Subcutaneous abdominal adipose tissue (tissue), 5 donors: ENCODE measurements around the gene PTPN3.

Source experiments
- H3K27ac ChIP-seq: one replicate; pipeline ENCODE4 v1.7.0; 2013; ENCODE audit warnings: low read depth, mild to moderate bottlenecking, inconsistent platforms, low read length, moderate library complexity
- H3K27me3 ChIP-seq, 5 donors: one replicate each; pipeline ENCODE4 v1.7.0; 2013; ENCODE audit warnings: low read length in 5 of 5, inconsistent platforms in 1 of 5; ENCODE audit not compliant: control insufficient read depth in 5 of 5, insufficient read depth in 4 of 5
- H3K36me3 ChIP-seq, 5 donors: one replicate each; pipeline ENCODE4 v1.7.0; 2013; ENCODE audit warnings: low read length in 5 of 5; ENCODE audit not compliant: control insufficient read depth in 5 of 5, insufficient read depth in 5 of 5
- H3K4me1 ChIP-seq, 5 donors: one replicate each; pipeline ENCODE4 v1.7.0; 2013; ENCODE audit warnings: low read length in 5 of 5, mild to moderate bottlenecking in 3 of 5, moderate library complexity in 1 of 5; ENCODE audit not compliant: control insufficient read depth in 5 of 5, insufficient read depth in 5 of 5
- H3K4me3 ChIP-seq, 5 donors: one replicate each; pipeline ENCODE4 v1.7.0; 2013; ENCODE audit warnings: low read length in 5 of 5, low read depth in 1 of 5
- H3K9ac ChIP-seq, 5 donors: one replicate each; pipeline ENCODE4 v1.7.0; 2013; ENCODE audit warnings: low read length in 5 of 5, mild to moderate bottlenecking in 4 of 5, moderate library complexity in 3 of 5
- H3K9me3 ChIP-seq, 5 donors: one replicate each; pipeline ENCODE4 v1.7.0; 2013; ENCODE audit warnings: low read length in 5 of 5; ENCODE audit not compliant: control insufficient read depth in 5 of 5
- donor health status: healthy.
- donor health status: healthy.
- donor health status: healthy.
- donor health status: healthy.
- donor health status: healthy.

The PTPN3 gene

GRCh38 chr9:109447329-109448076 lies 50.6 kb downstream of the PTPN3 start:
- H3K9me3 ChIP-seq = no peaks in the 10 kb centered on the region
- H3K27ac ChIP-seq = no peak overlapping the region
- H3K36me3 ChIP-seq = peaks cover 0 to 14% (median 0%) of the 10 kb centered on the region in 5 donors
- H3K4me1 ChIP-seq = peaks cover 0 to 2% (median 0%) of the 10 kb centered on the region in 5 donors
- no peaks in the 10 kb centered on the region for H3K27me3 ChIP-seq
- no peak overlapping the region for H3K4me3 ChIP-seq
- no peak overlapping the region for H3K9ac ChIP-seq

DNA sequence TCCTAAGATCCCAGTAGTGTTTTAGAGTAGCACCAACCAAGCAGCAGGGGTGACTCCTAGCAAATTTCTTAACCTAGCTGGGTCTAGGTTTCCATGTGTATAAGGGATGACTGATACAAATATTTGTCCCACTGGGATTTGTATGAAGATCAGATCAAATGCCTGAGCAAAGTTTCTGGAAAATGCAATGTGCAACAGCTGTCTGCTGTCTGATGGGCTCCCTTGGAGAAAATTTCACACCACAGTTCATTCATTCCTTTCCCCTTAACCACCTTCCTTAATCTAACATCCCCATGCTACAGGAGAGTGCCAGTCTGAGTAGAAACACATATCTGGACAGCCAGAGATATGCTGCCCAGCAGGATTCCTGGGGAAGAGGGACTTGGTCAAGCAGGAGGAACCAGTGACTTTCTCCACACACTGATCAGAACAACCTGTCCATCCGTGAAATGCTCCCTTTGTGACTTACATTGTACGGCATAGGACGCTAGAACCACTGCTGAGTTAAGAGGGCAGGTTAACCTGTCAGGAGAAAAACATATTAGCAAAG lies 53.3 kb downstream of the PTPN3 start:
- peaks cover 4 to 16% (median 13%) of the 10 kb centered on the region in 5 donors for H3K4me1 ChIP-seq
- H3K9me3 ChIP-seq = no peaks in the 10 kb centered on the region
- H3K4me3 ChIP-seq = no peak overlapping the region
- no peak overlapping the region for H3K27ac ChIP-seq
- peaks cover 0 to 14% (median 0%) of the 10 kb centered on the region in 5 donors for H3K36me3 ChIP-seq
- H3K9ac ChIP-seq = no peak overlapping the region
- no peaks in the 10 kb centered on the region for H3K27me3 ChIP-seq

DNA sequence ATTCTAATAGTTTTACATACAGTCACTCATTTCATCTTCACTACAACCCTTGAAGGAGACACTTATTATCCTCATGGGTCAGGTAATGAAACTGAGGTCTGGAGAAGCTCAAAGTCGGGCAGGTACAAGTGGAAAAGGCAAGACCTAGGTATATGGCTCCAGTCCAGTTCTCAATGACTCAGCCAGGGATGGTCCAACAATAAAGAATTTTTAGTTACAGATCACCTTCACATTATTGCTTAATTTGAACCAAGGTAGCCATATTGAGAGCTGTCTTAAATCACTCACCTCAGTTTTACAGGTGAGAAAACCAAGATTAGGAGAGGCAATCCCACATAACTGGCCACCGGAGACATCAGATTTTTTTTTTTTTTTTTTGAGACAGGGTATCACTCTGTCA lies 55.4 kb downstream of the PTPN3 start:
- no peak overlapping the region for H3K27ac ChIP-seq
- no peaks in the 10 kb centered on the region for H3K9me3 ChIP-seq
- H3K9ac ChIP-seq = no peak overlapping the region
- H3K4me3 ChIP-seq = no peak overlapping the region
- H3K4me1 ChIP-seq = peaks cover 4 to 35% (median 31%) of the 10 kb centered on the region in 5 donors
- H3K27me3 ChIP-seq = no peaks in the 10 kb centered on the region
- peaks cover 0 to 11% (median 0%) of the 10 kb centered on the region in 5 donors for H3K36me3 ChIP-seq

GRCh38 chr9:109441296-109441695 lies 56.8 kb downstream of the PTPN3 start:
- H3K36me3 ChIP-seq = peaks cover 0 to 11% (median 0%) of the 10 kb centered on the region in 5 donors
- no peaks in the 10 kb centered on the region for H3K9me3 ChIP-seq
- peak overlapping the region; percentile 31 for H3K27ac ChIP-seq
- H3K9ac ChIP-seq = peak overlapping the region in 1 of 5 donors; percentile 25
- peaks cover 7 to 47% (median 45%) of the 10 kb centered on the region in 5 donors for H3K4me1 ChIP-seq
- no peaks in the 10 kb centered on the region for H3K27me3 ChIP-seq
- no peak overlapping the region for H3K4me3 ChIP-seq

GRCh38 chr9:109440797-109441287 lies 57.3 kb downstream of the PTPN3 start:
- H3K9ac ChIP-seq = peak overlapping the region in 2 of 5 donors; percentile 25 to 54
- H3K9me3 ChIP-seq = no peaks in the 10 kb centered on the region
- peaks cover 7 to 48% (median 45%) of the 10 kb centered on the region in 5 donors for H3K4me1 ChIP-seq
- H3K27me3 ChIP-seq = no peaks in the 10 kb centered on the region
- no peak overlapping the region for H3K4me3 ChIP-seq
- peaks cover 0 to 9% (median 0%) of the 10 kb centered on the region in 5 donors for H3K36me3 ChIP-seq
- H3K27ac ChIP-seq = peak overlapping the region; percentile 31

DNA sequence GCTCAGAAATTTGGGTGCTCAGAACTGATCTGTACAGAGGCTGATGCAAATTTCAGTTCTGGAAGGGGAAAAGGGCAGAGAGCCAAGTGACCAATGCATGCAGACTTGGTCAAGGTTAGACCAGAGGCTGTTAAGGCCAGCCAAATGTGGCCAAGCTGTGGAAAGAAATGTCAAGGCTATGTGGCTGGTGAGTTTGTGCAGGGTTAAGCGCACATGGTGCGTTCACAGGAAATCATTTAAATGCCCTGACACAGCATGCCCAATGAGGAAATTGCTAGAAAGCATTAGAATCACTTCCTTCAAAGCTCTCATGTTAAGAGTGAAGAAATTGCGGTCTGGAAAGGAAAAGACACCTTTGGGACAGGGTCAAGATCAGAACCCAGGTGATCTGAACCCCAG lies 58.0 kb downstream of the PTPN3 start:
- Histone ChIP-seq H3K27ac (peak overlapping the region; percentile 31), H3K4me3 (no peak overlapping the region), H3K9me3 (no peaks in the 10 kb centered on the region), H3K9ac (peak overlapping the region in 1 of 5 donors; percentile 54), H3K27me3 (no peaks in the 10 kb centered on the region), H3K4me1 (peaks cover 7 to 48% (median 45%) of the 10 kb centered on the region in 5 donors), H3K36me3 (peaks cover 0 to 9% (median 0%) of the 10 kb centered on the region in 5 donors)

GRCh38 chr9:109439378-109440116 lies 58.6 kb downstream of the PTPN3 start:
- H3K27me3 ChIP-seq = no peaks in the 10 kb centered on the region
- H3K4me1 ChIP-seq = peaks cover 7 to 48% (median 45%) of the 10 kb centered on the region in 5 donors
- no peaks in the 10 kb centered on the region for H3K9me3 ChIP-seq
- H3K36me3 ChIP-seq = peaks cover 0 to 7% (median 0%) of the 10 kb centered on the region in 5 donors
- H3K9ac ChIP-seq = no peak overlapping the region
- no peak overlapping the region for H3K27ac ChIP-seq
- H3K4me3 ChIP-seq = no peak overlapping the region

GRCh38 chr9:109437286-109437685 lies 60.8 kb downstream of the PTPN3 start:
- Histone ChIP-seq H3K4me1 (peaks cover 7 to 48% (median 45%) of the 10 kb centered on the region in 5 donors), H3K27ac (peak overlapping the region; percentile 40), H3K9me3 (no peaks in the 10 kb centered on the region), H3K27me3 (no peaks in the 10 kb centered on the region), H3K4me3 (peak overlapping the region in 4 of 5 donors; percentile 8 to 35 (median 30)), H3K9ac (no peak overlapping the region), H3K36me3 (no peaks in the 10 kb centered on the region)

- no peaks in the 10 kb centered on the region for H3K27me3 ChIP-seq
- no peak overlapping the region for H3K4me3 ChIP-seq
- no peaks in the 10 kb centered on the region for H3K9me3 ChIP-seq
- H3K4me1 ChIP-seq = peaks cover 7 to 46% (median 42%) of the 10 kb centered on the region in 5 donors
- H3K36me3 ChIP-seq = no peaks in the 10 kb centered on the region
- no peak overlapping the region for H3K9ac ChIP-seq
- no peak overlapping the region for H3K27ac ChIP-seq
Observed at GRCh38 chr9:109436071-109436470, 62.0 kb downstream of the PTPN3 start.
